Loucy (cell line): Measurements from ENCODE around the gene ALG8.
A peak's percentile ranks its signal among the peaks of the same experiment; 100 is the strongest.

Source experiments
- H2AFZ ChIP-seq: fragments of 200-600 bp; sonication (generic); 2 replicates; pipeline ENCODE4 v1.6.0; 2016; ENCODE audit warnings: antibody characterized with exemption, mild to moderate bottlenecking, low read length, moderate library complexity
- H3F3A ChIP-seq: fragments of 200-600 bp; 2 replicates; pipeline ENCODE4 v1.6.0; 2016; ENCODE audit warnings: antibody characterized with exemption, low read depth, mild to moderate bottlenecking
- H3K27me3 ChIP-seq: fragments of 200-600 bp; sonication (generic); 2 replicates; pipeline ENCODE4 v1.6.1; 2014; ENCODE audit warnings: low read length, mild to moderate bottlenecking; ENCODE audit not compliant: insufficient read depth, poor library complexity, severe bottlenecking
- H3K36me3 ChIP-seq: fragments of 200-600 bp; sonication (generic); 2 replicates; pipeline ENCODE4 v1.6.1; 2016; ENCODE audit warnings: low read length; ENCODE audit not compliant: insufficient read depth
- H3K4me1 ChIP-seq: fragments of 200-600 bp; sonication (generic); 2 replicates; pipeline ENCODE4 v1.5.1; 2014; ENCODE audit warnings: low read length, mild to moderate bottlenecking; ENCODE audit not compliant: insufficient read depth, poor library complexity, severe bottlenecking
- H3K4me2 ChIP-seq: fragments of 200-600 bp; sonication (generic); 2 replicates; pipeline ENCODE4 v1.6.0; 2014; ENCODE audit warnings: antibody characterized with exemption, low read length, low read depth, mild to moderate bottlenecking; ENCODE audit not compliant: poor library complexity, severe bottlenecking
- H3K4me3 ChIP-seq: fragments of 200-600 bp; sonication (generic); 2 replicates; pipeline ENCODE4 v1.5.1; 2014; ENCODE audit warnings: low read length, mild to moderate bottlenecking, mixed read lengths; ENCODE audit not compliant: poor library complexity, severe bottlenecking
- H3K79me2 ChIP-seq: fragments of 200-600 bp; sonication (generic); 2 replicates; pipeline ENCODE4 v1.6.1; 2014; ENCODE audit warnings: low read length; ENCODE audit not compliant: insufficient read depth
- H3K9ac ChIP-seq: fragments of 200-600 bp; sonication (generic); 2 replicates; pipeline ENCODE4 v1.6.0; 2014; ENCODE audit warnings: mild to moderate bottlenecking, low read depth, low read length, moderate library complexity; ENCODE audit not compliant: poor library complexity, severe bottlenecking
- H3K9me2 ChIP-seq: fragments of 200-600 bp; sonication (generic); replicated peaks from 2 replicates; pipeline ENCODE4 v1.6.1; 2016; ENCODE audit warnings: low read depth, low read length, mixed read lengths
- H3K9me3 ChIP-seq: fragments of 200-600 bp; sonication (generic); 2 replicates; pipeline ENCODE4 v1.6.1; 2014; ENCODE audit warnings: mild to moderate bottlenecking, antibody characterized with exemption, low read length, low read depth; ENCODE audit not compliant: insufficient read depth
- H4K20me1 ChIP-seq: fragments of 200-600 bp; sonication (generic); 2 replicates; pipeline ENCODE4 v1.6.0; 2014; ENCODE audit warnings: antibody characterized with exemption, low read length, mild to moderate bottlenecking; ENCODE audit not compliant: insufficient read depth, poor library complexity, severe bottlenecking
- EZH2phosphoT487 ChIP-seq: fragments of 200-600 bp; IDR thresholded peaks from 2 replicates; pipeline ENCODE4 v1.6.1; 2018; ENCODE audit warnings: antibody characterized with exemption, mild to moderate bottlenecking, moderate library complexity, borderline replicate concordance
- TF ChIP-seq, protein P1 (sequence below): fragments of 200-600 bp; sonication (generic); conservative IDR thresholded peaks from 2 replicates; pipeline ENCODE4 v1.5.1; 2014; ENCODE audit warnings: mild to moderate bottlenecking, antibody characterized with exemption, low read length

ALG8 gene

DNA sequence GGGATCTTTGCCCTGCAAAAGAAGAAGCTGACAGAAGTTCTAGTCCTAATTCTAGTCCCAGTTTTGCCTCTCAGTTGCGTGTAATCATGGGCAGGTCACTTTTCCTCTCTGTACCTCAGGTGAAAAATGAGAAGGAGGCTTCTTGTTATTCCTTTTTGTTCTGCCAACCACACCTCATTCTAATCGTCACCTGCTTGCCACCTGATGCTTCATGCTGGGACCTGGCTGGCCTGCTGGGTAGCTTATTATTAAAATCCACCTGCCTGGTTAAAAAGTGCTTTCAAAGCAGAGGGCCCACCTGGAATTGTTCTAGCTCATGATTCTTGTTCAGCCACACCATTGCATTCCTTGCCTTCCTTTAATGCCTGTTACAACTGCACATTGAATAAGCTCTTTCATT is 8.4 kb upstream of the ALG8 start:
- Histone ChIP-seq H3K9me3 (no peaks in the 10 kb centered on the region), H3F3A (no peaks in the 10 kb centered on the region), H3K4me2 (no peak overlapping the region), H4K20me1 (no peaks in the 10 kb centered on the region), H3K27me3 (no peaks in the 10 kb centered on the region), H3K36me3 (no peaks in the 10 kb centered on the region), H3K9ac (no peak overlapping the region), H3K79me2 (no peaks in the 10 kb centered on the region), H2AFZ (no peak overlapping the region), H3K9me2 (no peaks in the 10 kb centered on the region), H3K4me1 (no peaks in the 10 kb centered on the region), H3K4me3 (no peak overlapping the region)
- TF ChIP-seq, protein P1, sequence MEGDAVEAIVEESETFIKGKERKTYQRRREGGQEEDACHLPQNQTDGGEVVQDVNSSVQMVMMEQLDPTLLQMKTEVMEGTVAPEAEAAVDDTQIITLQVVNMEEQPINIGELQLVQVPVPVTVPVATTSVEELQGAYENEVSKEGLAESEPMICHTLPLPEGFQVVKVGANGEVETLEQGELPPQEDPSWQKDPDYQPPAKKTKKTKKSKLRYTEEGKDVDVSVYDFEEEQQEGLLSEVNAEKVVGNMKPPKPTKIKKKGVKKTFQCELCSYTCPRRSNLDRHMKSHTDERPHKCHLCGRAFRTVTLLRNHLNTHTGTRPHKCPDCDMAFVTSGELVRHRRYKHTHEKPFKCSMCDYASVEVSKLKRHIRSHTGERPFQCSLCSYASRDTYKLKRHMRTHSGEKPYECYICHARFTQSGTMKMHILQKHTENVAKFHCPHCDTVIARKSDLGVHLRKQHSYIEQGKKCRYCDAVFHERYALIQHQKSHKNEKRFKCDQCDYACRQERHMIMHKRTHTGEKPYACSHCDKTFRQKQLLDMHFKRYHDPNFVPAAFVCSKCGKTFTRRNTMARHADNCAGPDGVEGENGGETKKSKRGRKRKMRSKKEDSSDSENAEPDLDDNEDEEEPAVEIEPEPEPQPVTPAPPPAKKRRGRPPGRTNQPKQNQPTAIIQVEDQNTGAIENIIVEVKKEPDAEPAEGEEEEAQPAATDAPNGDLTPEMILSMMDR, result no peak
- no peak for TF ChIP-seq EZH2phosphoT487

DNA sequence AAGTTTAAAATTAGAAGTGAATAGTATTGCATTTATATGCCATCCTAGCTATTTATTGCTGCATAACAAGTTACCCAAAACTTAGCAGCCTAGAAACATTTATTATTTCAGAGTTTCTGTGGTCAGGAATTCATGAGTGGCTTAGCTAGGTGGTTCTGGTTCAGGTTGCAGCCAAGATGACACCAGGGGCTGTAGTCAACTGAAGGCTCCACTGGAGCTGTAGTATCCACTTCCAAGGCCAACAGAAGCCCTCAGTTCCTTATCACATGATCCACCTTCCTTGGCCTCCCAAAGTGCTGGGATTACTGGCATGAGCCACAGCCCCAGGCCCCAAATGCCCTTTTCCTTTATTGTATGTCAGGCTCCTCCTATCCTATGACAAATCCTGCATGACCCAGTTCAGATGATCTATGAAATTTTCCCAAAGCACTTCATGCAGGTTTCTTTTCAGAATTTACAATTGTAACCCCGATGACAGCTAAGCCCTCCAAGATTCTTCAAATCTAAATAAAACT is 6.1 kb upstream of the ALG8 start:
- no peaks in the 10 kb centered on the region for H3K79me2 ChIP-seq
- no peak overlapping the region for H3K4me3 ChIP-seq
- H3K27me3 ChIP-seq, result no peaks in the 10 kb centered on the region
- no peaks in the 10 kb centered on the region for H3K9me2 ChIP-seq
- H4K20me1 ChIP-seq, result no peaks in the 10 kb centered on the region
- H3K4me1 ChIP-seq, result no peaks in the 10 kb centered on the region
- H3K9me3 ChIP-seq, result no peaks in the 10 kb centered on the region
- TF ChIP-seq EZH2phosphoT487, result no peak
- H3K36me3 ChIP-seq, result no peaks in the 10 kb centered on the region
- no peaks in the 10 kb centered on the region for H3F3A ChIP-seq
- no peak overlapping the region for H3K9ac ChIP-seq
- H3K4me2 ChIP-seq, result no peak overlapping the region
- H2AFZ ChIP-seq, result no peak overlapping the region

DNA sequence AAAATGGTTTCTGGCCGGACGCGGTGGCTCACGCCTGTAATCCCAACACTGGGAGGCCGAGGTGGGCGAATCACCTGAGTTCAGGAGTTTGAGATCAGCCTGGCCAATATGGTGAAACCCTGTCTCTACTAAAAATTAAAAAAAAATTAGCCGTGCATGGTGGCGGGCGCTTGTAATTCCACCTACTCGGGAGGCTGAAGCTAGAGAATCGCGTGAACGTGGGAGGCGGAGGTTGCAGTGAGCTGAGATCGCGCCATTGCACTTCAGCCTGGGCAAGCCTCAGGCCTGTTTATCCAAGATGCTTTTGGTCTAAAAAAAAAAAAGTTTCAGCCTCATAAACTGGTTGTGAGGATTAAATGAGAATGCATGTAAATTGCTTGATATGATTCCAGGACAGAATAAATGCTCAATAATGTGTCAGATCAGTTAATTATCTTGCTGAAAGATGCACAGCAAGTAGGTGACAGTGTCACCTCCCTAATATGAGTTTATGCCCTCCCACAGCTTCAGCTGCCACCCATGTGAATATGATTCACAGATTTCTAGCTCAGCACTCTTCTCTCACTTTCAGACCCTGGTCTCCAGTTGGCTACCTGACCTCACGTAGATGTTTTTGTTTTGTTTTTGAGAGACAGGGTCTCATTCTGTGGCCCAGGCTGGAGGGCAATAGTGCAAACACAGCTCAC is 1.1 kb upstream of the ALG8 start:
- Histone ChIP-seq H3K4me1 (peaks cover 16% of the 10 kb centered on the region), H3K79me2 (peaks cover 26% of the 10 kb centered on the region), H3K27me3 (no peaks in the 10 kb centered on the region), H2AFZ (no peak overlapping the region), H3K36me3 (no peaks in the 10 kb centered on the region), H3K9ac (no peak overlapping the region), H4K20me1 (no peaks in the 10 kb centered on the region), H3K9me2 (no peaks in the 10 kb centered on the region), H3K4me2 (peak overlapping the region; percentile 85), H3K9me3 (no peaks in the 10 kb centered on the region), H3K4me3 (peak overlapping the region; percentile 89), H3F3A (no peaks in the 10 kb centered on the region)
- TF ChIP-seq EZH2phosphoT487, result no peak
- TF ChIP-seq, protein P1, result no peak
